HG02571 (cell line): Measurements from ENCODE around the gene CTSK.

ENCODE experiments used
- ATAC-seq: cut with Tn5 transposase; IDR thresholded peaks from one replicate; pipeline ENCODE4 v1.9.1; 2021; ENCODE audit warnings: mild to moderate bottlenecking, moderate library complexity; ENCODE audit not compliant: unreplicated experiment

The CTSK gene

DNA sequence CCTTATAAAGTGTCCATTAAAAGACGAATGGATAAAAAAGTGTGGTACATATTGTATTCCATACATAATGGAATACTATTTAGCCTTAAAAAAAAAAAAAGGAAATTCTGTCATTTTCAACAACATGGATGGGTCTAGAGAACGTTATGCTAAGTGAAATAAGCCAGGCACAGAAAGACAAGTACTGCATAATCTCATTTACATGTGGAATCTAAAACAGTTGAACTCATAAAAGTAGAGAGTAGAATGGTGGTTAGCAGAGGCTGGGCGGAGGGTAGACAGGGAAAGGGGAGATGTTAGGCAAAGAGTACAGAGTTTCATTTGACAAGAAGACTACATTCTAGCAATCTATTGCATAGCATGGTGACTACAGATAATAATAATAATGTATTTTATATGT lies 45.0 kb downstream of the CTSK start:
- ATAC-seq, result no peak

DNA sequence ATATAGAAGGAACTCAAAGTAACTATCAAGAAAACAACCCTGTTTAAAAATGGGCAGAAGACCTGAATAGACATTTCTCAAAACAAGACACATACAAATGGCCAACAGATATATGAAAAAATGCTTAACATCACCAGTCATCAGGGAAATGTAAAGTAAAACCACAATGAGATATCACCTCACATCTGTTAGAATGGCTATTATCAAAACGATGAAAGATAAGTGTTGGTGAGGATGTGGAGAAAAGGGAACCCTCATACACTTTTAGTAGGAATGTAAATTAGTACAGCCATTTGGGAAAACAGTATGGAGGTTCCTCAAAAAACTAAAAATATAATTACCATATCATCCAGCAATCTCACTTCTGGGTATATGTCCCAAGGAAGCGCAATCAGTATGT lies 45.5 kb downstream of the CTSK start:
- ATAC-seq, result no peak

DNA sequence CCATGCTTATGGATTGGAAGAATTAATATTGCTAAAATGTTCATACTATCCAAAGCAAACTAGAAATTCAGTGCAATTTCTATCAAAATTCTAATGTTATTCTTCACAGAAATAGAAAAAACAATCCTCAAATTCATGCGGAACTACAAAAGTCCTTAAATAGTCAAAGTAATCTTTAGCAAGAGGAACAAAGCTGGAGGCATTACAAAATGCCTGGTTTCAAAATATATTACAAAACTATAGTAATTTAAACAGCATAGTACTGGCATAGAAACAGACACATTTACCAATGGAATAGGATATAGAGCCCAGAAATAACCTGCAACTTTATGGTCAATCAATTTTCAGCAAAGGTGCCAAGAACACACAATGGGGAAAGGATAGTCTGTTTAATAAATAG lies 46.3 kb downstream of the CTSK start:
- no peak for ATAC-seq

DNA sequence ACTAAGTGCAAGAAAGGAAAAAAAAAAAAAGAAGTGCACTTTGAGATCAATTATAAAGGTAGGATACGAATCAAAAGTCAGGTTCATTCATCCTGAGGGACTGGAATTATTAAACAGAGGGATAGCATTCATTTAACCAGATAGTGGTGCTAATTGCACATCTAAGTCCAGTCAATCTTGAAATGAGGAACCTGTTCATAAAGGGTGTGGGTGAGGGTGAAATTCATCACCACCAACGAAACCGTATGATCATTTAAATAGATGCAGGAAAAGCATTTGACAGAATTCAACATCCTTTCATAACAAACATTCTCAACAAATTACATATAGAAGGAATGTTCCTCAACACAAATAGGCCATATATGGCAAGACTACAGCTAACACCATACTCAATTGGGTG lies 48.0 kb downstream of the CTSK start:
- no peak for ATAC-seq

DNA sequence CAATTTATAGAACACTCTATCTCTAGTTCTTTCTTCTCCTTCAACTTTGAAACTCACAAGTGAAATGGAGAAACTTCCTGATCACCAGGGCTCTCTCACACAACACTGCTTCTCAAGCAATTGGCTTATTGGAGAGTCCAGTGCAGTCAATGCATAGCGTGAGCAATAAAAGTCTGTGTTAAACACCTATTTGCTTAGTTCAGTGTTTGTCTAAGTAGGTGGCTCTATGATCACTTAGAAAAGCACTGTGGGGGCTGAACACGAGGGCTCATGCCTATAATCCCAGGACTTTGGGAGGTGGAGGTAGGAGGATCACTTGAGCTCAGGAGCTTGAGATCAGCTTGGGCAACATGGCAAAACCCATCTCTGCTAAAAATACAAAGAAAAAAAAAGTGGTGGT lies 54.6 kb downstream of the CTSK start:
- no peak for ATAC-seq

DNA sequence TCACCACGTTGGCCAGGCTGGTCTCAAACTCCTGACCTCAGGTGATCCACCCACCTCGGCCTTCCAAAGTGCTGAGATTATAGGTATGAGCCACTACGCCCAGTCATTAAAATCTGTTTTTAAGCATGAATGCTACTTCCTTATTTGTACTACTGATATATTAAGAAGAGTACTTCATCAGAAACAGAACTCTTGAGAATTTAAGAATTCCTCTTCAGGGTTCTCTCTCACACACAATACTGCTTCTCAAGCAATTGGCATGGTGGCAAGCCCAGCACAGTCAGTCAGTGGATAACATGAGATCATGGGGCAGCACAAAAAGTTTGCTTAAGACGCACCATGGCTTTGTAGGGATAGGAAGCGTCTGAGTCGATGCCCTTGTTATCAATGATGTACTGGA lies 56.6 kb downstream of the CTSK start:
- no peak for ATAC-seq

DNA sequence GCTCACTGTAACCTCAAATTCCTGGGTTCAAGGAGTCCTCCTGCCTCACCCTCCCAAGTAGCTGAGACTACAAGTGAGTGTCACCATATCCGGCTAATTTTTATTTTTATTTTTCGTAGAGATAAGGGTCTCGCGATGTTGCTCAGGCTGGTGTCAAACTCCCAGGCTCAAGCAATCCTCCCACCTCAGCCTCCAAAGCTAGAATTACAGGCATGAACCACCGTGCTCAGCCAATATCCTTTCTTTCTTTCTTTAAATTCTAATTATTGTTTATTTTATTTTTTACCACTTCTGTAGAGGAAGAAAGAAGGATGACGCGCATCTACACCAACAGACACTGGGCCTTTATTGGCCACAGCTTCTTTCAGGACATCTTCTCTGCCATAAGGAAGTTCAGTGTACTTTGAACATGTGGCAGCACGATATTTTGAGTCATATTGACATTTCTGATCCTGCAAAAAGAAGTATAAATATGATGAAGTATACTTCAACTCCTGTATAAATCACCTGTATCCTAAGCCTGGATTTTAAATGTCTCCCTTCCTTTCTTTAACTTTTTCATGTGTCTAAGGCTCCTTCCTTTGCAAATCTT lies 58.2 kb downstream of the CTSK start:
- ATAC-seq, result no peak

DNA sequence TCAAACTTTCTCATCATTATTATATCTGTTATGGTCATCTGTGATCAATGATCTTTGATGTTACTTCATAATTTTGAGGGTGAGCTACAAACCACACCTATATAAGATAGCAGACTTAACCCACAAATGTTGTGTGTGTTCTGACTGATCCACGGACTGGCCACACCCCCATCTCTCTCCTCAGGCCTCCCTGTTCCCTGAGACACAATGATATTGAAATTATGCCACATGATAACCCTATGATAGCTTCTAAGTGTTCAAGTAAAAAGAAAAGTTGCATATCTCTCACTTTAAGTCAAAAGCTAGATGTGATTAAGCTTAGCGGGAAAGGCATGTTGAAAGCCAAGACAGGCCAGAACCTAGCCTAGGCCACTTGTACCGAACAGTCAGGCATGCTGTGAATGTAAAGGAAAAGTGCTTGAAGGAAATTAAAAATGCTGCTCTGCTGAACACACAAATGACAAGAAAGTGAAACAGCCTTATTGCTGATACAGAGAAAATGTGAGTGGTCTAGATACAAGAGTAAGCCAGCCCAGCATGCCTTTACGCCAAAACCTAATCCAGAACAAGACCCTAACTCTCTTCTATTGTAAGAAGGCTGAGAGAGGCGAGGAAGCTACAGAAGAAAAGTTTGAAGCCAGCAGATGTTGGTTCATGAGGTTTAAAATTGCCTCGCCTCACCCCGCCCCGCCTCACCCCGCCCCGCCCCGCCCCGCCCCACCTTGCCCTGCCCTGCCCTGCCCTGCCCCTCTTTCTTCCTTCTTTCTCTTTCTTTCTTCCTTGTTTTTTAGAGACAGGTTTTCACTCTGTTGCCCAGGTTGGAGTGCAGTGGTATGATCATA lies 59.0 kb downstream of the CTSK start:
- no peak for ATAC-seq
